Kidney capillary endothelial cell (primary cell): ENCODE data around the gene LIME1.
"Not testable (repeated sequence)": the region's sequence is repeated elsewhere in the genome, so short reads cannot be mapped to it uniquely, and the experiment has no call there.

Source experiments
- DNase-seq: peaks from one replicate; pipeline ENCODE4 v3.0.0-alpha.2; 2018; ENCODE audit warnings: low spot score

LIME1 gene

DNA sequence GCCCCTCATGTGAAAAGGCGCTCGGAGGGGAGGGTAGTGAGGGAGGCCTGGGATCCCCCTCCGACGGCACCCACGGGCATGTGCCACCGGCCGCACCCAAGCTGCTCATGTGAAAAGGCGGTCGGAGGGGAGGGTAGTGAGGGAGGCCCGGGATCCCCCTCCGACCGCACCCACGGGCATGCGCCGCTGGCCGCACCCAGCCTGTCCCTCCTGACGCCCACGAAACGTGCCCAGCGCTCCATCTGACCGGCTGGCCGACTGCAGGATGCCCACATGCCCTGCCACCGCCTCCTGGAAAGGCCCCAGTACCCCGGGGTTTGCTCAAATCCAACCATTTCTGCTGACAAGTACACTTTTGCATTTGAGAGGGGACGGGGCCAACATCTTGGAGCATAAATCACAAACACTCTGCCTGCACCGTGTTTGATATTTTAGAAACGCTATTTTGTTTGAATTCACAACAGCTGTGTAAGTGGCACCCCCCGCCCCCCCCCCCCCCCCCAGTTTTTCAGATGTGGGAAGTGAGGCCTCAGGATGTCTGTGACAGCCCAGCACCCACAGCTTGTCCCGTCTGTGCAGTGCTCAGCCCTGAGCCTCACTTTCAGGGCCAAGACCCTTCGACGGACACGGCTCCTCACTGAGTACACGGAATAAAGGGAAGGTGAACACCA lies 37.2 kb downstream of the LIME1 start:
- no peak for DNase-seq

DNA sequence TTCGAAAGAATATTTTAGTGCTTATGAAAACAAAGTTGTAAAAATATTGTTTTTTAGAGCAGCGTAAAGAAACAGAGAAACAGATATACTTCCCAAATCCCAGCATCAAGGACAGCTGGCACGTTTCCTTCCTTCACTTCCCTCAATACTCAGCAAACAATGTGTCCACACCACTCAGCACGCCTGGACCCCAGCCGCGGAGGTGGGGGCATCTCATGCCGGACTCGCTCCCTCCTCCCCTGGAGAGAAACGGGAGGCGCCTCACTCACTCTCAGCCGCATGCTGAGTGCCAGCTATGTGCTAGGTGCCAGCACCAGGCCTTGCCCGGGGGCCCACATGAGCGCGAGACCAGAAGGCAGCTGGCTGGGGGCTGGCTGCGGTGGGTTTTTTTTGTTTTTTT lies 37.8 kb downstream of the LIME1 start:
- DNase-seq, result peak; percentile 22

DNA sequence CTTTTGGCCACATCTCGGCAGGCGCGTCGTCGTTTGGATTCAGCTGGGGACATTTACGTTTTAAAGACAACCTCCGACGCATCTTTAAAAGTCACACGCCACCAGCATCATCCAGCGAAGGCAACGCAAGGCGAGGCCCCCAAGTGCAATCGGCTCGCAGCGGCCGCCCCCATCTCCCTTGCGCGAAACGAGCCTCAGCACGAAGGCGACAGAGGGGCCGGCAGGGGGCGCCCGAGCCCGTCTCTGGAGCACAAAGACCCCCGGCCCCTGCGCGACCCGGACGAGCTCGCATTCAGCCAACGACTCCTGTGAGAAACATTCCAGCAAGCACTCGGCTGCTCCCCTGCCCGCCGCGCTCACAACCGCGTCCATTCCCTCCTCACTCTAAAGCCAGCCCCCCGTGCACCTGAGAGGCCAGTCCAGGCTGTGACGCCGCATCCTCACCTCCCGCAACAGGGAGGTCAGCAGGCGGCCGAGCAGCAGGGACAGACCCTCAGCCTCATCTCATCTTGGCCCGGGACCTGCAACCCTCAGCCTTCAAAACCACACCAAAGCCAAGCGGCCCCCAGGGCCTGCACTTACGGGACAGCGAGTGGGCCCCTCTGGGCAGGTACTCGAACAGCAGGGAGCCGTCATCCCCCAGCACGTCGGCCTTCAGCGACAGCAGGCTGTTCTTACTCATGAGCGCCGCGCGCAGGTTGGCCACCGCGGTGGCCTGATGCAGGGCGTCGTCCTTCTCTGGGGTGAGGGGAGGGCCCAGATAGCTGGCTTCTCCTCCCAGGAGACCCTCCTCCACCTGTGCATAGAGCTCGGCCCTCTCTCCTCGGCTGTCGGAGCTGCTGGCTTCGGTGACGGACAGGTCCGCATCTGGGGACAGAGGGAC lies 38.9 kb downstream of the LIME1 start:
- peak; percentile 46 for DNase-seq

DNA sequence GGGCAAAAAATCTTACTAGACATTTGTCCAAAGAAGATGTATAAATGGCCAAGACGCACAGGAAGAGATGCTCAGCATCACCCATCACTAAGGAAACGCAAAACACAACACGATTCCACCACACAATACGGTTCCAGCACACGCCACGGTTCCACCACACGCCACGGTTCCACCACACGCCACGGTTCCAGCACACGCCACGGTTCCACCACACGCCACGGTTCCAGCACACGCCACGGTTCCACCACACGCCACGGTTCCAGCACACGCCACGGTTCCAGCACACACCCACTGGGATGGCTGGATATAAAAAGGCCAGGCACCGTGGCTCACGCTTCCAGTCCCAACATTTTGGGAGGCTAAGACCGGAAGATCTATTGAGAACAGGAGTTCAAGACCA lies 40.4 kb downstream of the LIME1 start:
- DNase-seq, result not testable (repeated sequence)

DNA sequence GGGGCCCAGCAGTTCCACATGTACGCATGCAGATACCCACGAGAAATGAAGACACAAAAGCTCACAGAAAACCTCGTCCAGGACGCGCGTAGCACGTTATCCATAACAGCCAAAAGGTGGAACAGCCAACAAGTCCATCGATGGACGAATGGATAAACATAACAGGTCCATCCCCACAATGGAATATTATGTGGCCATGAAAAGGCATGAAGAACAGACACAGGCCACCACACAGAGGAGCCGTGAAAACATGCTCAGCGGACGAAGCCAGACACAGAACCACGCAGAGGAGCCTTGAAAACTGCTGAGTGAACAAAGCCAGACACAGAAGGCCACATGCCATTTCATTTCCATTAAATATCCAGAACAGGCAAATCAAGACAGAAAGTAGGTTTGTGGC lies 41.1 kb downstream of the LIME1 start:
- DNase-seq, result no peak

DNA sequence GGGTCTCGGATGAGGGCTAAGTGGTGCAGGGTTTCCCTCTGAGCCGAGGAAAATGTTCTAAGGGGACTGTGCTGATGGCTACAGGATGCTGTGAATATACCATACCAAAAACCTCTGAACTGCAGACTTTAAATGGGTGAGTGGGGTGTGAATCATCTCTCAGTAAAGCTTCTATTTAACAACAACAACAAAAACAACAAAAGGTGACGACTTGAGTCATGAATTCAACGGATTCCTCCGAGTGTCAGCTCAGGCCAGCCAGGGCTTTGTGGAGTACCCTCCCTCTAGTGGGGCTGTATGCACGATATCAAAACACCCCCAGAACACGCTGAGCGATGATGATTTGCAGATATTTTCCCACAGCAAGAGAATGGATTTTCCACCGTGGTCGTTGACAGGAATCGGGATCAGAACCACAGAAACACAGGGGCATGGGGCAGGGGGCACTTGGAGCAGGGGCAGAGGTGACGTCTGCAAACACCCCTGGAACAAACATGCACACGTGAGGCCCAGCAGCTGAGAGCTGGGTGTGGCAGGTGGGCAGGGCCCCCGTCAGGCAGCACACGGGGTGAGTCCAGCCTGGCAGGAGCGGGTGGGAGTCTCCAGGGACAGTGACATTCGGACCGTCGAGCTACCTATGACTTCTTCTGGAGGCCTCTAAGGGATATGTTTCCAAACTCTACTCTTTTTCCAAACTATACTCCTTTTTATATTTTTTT lies 41.7 kb downstream of the LIME1 start:
- peak; percentile 92 for DNase-seq

DNA sequence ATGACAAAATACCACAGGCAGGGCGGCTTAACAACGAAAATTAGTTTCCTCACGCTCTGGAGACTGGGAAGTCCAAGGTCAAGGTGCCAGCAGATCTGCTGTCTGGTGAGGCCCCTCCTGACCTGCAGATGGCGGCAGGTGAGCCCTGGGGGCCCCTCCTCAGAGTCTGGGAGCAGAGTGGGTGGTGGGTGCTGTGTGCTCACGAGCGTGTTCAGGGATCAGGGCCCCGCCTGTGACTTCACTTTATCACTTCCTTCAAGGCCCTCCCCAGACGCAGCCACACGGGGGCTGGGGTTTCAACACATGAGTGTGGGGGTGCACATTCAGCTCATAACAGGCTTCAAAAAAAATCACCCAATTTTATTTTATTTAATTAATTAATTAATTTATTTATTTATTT lies 42.4 kb downstream of the LIME1 start:
- DNase-seq, result no peak

DNA sequence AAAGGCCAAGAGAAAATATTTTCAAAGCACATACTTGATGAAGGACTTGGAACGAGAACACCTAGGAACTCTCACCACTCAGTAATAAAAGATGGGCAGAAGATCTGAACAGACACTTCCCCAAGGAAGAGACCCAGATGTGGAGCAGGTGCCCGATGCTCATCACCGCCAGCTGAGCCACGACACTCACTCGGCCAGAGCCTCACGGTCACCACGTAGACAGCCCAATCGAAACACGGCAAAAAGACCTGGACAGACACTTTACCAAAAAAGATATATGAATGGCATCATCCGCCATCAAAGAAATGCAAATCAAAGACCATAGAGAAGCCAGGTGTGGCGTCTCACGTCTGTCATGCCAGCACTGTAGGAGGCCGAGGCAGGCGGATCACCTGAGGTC lies 44.7 kb downstream of the LIME1 start:
- DNase-seq, result no peak

DNA sequence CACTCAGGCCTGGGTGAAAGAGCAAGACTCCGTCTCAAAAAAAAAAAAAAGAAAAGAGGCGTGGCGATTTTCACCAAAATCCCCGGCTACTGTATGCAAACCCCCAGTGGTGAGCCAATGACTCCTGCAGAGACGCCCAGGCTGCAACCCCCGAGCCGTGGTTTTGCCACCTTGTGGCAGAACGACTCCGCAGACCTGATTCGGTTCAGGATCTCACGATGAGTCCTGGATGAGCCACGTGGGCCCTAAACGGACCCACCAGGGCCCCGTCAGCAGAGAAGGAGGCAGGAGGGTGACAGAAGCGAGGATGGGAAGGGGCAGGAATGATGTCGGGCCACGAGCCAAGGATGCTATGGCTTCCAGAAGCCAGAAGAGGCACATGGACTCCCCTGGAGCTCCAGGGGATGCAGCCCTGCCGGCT lies 45.6 kb downstream of the LIME1 start:
- no peak for DNase-seq

DNA sequence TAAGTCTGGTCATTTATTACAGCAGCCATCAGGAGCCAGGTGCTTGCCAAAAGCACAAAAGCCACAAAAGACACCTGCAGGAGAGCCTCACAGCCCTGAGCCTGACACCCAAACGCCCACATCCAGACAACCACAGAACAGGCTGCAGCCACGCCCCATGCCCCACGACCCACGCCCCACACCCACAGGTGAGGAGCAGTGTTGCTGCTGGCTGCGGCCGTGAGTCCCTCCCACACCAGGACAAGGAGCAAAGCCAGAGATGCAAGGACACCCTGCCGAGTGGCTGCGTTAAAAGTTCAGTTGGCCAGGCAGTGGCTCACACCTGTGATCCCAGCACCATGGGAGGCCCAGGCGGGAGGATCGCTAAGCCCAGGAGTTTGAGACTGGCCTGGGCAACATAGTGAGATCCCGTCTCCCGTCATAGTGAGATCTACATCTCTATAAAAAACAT lies 46.1 kb downstream of the LIME1 start:
- no peak for DNase-seq

DNA sequence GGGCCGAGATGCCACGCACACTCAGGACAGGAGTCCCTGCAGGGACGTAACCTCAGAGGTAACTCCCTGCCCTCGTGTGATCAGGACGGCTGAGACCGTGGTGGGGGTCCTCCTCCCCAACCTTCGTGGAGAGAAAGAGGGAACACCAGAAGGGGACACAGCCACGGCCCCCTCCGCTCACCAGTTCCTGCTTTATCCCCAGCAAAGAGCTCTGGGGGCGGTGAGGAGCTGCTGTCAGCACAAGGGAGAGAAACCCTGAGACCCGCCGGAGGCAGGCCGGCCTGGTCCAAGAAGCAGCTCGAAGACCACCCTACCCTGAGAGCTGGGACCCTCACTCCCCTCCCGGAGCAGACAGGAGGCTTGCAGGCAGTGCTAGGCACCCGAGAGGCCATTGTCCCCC lies 47.5 kb downstream of the LIME1 start:
- no peak for DNase-seq

DNA sequence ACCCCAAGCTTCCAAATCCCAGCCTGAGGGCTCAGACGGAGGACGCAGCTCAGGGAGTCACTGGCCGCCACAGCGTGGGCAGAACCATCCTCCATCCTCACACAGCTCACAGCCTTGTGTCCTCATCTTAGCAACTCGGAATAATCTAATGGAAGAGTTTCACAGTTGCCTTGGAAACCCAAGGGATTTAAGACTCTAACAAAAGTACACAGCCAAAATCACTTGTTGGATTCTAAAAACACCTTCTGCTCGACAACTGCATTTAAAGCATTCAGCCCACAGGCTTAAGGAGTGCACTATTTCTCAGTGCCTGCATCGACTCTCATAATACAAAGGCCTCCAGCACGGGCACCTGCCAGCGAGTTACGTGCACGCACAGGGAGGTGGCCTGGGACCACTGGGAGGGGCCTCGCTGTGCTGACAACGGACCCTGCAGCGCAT lies 49.2 kb downstream of the LIME1 start:
- DNase-seq, result no peak

DNA sequence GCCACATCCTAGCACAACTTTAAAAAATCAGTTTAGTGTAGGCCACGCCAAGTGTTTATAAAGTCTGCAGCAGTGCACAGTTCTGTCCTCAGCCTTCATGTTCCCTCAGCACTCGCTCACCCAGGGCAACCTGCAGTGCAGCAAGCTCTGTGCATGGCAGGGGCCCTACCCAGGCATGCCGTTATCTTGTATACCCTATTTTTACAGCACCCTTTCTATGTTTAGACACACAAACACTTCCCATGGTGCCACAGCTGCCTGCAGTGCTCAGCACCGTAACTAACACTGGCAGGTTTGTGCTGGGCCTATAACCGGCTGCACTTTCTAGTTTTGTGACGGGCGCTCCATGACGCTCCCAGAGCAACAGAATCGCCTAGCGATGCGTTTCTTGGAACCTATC lies 50.8 kb downstream of the LIME1 start:
- no peak for DNase-seq

DNA sequence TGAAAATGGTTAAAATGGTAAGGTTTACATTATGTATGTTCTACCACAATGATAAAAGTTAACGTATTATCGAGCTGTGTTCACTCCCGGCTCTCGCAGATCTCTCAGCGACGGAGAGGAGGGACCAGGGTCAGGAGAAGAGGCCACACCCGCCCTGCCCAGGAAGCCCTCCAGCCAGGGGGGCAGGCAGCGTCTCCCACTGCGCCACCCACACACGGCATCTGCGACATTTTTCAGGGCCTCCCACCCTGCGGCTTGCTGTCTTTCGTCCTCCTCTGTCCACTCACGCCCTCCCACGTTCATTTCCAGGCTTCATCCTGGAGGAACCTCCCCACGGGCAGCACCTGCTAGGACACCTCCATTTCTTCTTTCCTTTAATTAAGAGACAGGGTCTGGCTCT lies 51.3 kb downstream of the LIME1 start:
- no peak for DNase-seq
